NCI-H2227 (cell line): ENCODE data around the gene RGS3.

ENCODE experiments used
- DNase-seq: peaks from one replicate; lab custom pipeline; 2025; ENCODE audit not compliant: unreplicated experiment; lab: John Stamatoyannopoulos, UW

The RGS3 gene

DNA sequence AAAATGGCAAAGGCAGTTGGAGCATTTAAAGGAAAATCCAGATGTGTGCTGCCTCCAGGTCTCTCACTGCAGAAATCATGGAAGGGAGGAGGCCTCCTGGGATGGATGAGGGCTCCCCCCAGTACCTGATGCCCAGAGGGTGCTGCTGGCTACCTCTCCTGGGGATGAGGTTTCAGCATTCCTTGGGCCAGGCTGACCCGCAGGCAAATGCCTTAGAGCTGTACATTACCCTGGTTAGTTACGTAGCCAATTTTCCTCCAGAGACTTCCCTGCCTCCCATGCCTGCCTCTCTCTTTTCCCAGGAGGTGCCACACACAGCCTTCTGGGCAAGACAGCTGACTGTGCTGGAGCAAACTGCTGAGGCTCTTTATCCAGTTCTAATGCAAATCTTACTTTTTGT lies 65.3 kb downstream of the RGS3 start:
- no peak for DNase-seq

DNA sequence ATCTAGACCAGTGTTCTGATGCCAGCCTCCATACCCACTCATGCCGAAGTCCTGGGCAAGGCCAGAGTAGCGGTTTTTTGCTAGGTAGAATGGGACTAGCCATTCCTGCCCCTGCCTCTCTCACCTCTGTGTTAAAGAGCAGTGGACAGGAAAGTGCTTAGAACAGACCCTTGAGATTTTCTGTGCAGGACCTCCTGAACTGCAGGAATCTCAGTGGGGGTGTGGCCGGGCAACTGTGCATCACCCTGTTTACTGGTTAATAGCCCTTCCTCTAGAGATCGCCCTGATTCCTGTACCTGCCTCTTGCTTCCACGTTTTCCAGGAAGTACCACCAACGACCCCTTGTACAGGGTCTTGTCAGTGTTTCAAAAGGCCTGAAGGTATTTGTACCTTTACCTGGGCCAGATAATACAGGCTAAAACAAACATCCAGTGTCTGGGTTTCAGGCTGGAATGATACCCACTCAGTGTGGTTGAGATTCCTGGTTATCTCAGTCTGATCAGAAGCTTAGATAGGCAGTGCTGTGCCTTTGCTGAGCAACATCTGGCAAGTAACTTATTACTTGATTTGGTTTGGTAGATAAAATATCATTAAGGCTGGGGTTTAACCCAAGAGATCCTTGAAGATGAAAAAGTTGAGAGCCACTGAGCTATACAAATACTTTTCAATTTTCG lies 65.9 kb downstream of the RGS3 start:
- DNase-seq, result no peak

DNA sequence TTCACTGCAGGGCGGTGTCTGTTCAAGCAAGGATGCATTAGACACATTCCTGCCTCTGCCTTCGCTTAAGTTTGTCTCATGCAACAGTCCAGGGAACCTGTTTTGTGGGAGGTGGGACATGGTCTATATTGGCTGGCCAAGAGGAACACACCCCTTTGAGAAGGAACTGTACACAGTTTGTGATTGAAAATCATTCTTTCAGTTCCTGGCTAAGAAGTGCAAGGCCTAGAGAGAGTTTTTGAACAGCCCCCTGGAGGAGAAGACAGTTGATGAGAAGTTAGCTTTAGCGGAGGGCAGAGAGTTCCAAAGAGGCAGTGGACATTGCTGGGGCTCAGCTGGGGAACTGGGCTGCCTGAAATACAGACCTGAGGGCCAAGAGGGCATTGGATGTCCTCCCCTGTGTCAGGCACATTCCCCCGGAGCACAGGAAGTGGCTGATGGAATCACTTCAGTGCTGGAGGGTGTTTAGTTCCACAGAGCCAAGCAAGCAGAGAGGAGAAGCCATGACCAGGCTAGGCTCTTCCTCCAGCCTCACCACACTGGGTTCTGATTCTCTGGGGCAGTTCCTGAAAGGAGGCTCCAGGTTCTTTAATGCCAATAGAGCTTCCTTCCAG lies 66.6 kb downstream of the RGS3 start:
- no peak for DNase-seq

DNA sequence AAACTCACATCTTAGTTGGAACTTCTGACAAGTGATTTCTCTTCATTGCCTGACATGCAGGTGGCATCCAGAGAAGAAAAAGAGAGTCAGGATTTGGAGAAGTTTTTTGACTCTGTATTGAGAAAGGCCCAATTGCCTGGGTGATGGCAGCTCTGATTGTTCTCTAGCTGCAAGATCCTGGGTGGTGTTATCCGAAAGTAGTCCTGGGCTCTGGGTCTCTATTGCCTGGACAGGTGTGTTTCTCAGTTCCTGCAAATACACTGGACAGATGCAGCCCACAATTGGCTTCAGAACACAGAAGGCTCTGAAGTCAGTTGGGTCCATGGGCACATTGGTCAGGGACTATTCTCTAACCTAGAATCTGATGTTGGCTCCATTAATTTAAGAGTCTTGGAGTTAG lies 67.4 kb downstream of the RGS3 start:
- DNase-seq, result no peak

DNA sequence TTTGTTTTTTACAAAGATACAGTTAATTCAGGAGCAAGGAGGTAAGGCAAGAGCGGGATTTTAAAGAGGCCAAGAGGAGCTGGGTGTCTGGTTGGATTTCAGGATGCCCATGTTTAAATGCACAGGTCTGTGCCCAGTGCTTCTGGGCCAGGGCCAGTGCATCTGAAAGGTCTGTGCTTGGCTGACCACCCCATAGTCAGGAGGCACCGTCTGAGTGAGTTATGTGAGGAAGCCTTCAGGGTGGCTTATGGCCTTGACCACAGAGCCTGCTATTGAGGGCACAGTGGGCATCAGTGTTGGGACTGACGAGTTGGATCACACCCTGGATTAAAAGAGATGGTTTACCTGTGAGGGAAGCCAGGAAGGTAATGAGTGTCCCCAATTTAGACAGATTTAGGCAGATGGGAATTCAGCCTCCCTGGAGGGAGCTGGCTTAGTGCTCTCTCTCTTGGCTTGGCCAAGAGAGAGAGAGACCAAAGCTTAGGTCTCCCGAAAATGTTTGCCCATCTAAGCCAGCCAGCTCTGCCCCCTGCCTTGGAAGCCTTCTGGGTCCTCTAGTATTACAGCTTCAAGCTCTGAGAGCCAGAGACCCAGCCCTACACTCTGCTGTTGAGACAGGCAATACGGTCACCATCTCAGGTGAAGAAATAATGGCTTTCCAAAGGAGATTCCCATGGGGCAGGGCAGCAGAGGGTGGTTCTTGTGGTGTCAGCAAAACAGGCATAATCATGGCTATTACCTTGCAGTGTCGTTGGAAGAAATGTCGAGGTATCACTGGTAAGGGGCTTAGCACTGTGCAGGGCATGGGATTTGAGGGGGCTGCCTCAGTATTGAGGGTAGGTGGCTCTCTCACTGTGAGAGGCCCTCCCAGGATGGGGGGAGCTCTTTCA lies 68.6 kb downstream of the RGS3 start:
- DNase-seq, result no peak

DNA sequence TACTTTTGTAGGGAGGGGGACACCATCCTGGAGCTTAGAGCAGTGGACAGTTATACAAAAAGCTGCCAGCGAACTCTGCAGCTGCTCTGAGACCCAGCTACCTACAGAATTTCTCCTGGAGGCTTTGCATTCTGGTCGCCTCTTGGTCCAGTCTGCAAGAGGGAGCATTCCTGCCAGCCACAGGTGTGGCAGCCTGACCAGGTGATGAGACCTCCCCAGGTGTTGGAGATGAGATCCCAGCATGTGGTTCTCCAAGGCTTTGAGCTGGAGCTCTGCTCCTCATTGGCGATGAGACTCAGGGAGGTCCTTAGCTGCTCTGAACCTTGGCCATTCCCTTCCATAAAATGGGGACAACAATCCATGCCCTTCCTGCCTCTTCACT lies 69.3 kb downstream of the RGS3 start:
- DNase-seq, result no peak

DNA sequence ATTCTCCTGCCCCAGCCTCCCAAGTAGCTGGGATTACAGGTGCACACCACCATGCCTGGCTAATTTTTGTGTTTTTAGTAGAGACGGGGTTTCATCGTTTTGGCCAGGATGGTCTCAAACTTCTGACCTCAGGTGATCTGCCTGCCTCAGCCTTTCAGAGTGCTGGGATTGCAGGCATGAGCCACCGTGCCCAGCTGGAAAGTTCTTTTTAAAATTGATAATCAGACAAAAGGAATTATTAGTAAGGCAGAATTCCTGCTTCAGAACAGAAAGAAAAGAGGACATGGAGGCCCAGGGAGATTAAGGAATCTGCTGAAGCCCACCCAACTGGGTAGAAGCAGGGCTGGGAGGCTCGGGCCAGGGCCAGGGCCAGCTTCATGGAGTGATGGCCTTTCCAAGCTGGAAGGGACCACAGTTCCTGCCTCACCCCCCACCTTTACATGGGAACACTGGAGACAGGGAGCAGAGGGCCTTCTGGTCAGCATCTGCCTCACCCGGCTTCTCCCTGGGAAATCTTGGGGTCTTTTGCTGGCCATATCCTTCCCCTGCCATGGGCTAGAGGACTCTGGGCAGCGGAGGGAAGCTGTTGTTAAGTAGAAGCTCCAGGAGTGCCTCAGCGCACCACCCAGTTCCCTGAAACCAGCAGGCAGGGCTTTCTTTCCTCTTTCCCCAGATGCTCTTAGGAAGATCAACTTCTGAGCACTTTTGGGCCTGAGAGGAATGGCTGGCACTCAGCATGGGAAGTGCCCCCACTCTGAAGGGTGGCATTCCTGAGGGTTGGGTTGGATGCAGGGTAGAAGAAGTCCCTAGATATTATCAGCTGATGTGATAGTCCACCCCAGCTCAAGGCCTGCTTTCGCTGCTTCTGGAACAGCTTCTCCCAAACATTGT lies 70.1 kb downstream of the RGS3 start:
- DNase-seq, result no peak

DNA sequence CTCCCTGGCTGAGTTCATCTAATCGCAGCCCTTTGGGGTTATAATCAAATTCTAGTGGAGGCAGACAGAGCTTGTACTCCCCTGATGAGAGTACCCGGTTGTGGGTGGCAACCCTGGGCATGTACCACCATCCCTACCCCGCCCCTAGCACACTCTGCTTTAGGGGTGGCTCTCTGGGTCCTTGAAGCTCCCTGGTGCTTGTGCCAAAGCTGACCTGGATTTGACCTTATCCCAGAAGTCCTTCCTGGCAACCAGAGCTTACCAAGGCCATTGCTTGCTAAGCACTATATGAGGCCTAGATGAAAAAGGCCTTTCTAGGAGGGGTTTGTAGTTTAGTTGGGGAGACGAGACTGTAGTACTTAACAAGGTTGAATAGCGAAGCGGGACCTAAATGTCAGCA lies 72.2 kb downstream of the RGS3 start:
- no peak for DNase-seq

DNA sequence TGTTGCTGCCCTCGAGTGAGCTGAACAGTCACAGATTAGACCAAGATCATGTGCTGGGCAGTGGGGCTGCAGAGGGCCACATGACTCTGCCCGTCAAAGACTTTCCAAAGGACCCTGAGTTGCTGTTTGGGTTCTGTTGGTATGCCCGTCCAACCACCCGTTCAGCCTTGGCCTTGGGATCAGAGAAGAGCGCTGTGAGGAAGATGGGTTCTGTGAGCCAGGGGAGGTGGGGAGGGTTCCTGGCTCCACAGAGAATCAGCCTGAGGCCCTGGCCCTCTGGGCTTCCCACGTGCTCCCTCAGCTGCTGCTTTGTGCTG lies 72.6 kb downstream of the RGS3 start:
- no peak for DNase-seq

DNA sequence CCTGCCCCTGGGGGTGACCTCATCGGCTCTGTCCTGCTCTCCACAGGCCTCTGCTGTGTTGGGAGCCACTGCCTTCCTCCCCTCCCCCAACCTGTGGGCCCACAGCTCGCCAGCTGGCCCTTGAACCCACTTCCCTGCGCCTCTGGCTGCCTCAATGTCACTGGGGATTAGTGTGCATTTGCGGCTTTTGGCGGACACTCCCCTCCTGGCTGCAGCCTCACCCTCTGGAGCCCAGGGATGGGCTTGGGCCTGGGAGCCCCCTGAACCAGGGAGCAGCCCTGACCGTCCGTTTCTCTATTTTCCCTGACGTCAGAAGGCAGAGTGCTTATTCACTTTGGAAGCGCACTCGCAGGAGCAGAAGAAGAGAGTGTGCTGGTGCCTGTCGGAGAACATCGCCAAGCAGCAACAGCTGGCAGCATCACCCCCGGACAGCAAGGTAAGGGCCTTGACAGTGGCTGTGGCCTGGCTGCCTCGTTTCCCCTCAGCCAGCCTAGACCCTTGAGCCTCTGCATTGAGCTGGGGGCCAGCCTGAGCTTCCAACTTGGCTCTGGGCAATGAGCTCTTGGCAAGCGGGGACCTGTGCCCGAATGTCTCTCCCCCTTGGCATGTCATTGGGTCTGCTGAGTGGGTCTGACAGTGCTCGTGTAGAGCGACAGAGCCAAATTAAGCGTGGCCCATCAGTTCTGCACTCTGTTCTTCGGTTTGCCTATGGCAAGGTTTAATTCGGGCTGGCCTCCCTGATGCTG lies 73.1 kb downstream of the RGS3 start:
- no peak for DNase-seq

DNA sequence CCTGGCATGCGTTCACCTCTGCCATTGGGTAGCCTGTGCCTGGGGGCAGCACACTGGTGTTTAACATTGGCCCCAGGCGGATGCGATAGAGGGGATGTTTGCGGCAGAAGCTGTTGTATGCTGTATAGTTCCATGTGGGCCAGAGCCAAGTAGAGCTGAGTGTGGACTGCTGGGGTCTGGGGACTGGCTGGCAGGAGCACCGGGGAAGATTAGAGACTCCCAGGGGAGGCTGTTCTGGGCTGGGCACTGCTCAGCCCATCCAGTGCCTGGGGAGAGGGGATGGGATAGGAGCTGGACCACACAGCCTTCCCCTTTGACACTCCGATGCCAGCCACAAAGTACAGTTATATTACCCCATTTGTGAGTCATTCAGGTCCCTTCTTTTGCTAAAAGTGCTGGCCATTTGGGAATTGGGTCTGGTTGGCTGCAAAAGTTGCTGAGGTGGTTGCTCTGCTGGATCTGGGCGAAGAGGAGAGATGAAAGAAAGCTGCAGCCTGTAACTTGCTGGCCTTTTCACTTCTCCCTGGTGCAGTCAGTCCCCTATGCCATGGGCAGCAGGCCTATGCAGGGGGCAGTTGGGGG lies 73.8 kb downstream of the RGS3 start:
- no peak for DNase-seq

DNA sequence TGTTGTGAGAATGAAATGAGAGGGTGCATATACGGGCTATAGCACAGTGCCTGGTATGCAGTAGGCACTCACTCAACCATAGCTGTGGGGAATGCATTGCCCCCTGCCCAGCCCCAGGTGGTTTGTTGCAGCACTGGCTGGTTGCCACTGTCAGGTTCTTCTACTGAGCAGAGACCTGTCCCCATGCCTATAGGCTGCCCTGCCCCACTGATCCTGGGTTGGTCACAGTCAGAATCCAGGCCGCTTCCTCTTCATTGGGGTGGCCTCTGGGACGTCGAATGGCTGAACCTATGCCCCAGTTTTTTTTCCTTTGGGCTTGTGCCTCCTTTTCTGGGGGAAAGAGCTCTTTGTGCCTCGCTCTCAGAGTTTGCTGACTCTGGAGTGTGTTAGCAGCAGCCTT lies 74.6 kb downstream of the RGS3 start:
- DNase-seq, result no peak

DNA sequence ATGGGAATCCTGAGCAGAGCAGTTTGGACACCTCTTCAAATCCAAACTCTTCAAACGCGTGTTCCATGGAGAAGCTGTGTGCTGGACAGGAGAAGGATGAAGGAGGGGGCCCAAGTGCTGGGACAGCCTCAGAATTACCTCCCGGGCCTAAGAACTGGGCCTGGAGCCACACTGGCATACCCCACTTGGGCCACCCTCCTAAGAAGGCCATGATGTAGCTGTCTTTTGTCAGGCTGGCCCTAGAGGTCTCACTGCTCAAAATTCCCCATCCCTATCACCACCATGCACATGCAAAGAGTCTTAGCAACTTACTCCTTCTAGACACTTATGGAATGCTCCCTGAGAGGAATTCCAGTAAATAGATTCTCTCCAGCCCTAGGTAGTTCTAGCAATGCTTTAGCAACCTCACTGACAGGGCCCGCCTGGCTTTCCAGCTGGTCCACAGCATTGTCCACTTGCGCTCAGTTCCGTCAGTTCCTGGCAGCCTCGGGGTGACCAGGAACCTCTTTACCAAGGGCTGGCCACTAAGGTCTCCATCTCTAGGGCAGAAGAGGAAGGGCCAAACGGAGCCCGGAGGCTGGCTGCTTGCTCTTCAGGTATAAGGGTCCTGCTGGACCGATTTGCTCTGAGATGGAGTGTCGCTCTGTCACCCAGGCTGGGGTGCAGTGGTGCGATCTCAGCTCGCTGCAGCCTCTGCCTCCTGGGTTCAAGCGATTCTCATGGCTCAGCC lies 75.3 kb downstream of the RGS3 start:
- DNase-seq, result no peak

DNA sequence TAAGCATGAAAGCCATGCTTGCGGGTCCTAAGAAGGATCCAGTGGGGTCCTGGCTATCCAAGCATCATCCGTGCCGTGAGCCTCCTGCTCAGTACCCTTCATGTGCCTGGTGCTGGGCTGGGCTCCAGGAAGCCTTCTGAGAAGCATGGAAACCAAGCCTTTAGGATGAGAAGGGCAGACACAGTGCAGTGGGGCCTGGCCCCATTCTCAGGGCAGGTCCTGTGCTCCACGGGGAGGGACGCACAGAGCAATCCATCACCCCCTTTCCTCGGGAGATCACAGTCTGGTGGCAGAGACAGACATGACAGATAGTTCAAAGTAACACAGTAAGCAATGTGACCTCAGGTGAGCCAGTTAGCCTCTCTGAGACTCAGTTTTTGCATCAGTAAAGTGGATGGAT lies 76.9 kb downstream of the RGS3 start:
- DNase-seq, result no peak

DNA sequence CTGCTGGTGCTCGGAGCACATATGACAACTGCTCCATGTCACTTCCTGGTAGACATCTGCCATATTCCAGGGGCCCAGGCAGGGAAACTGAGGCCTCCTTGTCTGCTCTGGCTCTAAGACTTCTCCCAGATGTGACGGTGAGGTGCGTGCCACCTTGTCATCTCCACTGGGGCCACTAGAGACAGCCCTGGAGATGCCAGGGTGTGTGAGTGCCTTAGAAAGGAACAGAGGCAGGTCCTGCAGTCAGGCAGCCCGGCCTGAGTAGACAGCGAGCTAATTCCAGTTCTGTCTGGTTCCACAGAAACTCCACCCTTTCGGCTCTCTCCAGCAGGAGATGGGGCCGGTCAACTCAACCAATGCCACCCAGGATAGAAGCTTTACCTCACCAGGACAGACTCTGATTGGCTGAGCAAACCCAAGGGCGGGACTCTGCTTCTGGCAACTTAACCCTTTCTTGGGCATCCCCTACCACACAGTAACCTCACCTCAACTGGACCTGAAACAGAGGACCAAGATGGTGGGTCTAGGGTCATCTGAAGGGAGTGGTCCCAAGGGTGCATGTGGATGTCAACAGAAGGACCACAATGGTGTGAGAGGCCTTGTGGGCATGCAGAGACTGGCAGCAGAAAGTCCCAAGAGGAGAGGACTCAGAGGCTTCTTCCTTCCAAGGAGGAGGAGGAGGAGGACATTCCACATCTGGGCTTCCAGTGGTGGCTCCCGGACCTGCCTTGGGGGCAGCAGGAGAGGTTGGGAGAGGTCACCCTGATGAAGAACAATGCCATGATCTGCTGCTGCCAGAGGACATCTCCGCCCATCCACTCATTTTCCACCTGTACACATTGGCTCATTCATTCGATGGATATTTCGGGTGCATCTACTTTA lies 77.7 kb downstream of the RGS3 start:
- DNase-seq, result peak; percentile 55

DNA sequence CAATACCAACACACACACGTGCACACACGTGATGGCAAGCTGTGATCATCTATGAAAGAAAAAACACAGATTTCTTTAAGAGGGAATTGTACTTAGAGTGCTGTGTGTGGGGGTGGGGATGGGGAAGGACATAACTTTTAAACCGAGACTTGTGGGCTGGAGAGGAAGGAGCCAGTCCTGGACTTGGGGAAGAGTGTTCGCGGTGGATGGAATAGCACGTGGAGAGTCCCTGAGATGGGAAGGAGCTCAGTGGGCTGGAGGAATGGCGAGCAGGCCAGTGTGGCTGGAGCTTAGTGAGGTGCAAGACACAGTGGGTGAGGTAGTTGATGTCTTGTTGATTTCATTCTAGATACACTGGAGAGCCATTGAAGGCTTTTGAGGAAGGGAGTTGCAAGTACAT lies 78.5 kb downstream of the RGS3 start:
- DNase-seq, result no peak

DNA sequence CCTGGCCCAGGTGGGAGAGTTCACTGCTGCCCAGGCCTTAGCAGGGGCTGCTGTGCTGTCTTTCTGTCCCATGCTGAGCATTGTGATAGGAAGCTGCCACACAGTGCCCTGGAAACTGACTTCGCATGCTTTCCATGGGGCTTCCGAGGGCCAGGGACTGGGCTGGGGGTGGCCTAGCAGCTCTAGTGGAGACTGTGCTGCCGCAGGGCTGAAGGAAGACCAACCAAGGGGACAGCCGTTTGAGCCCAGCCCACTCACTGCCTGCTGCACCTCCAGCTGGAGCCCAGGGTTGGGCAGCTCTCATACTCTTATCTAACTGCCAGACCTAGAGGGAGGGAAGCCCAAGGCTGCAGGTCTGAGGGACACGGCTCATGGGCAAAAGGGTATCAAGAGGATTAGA lies 79.2 kb downstream of the RGS3 start:
- DNase-seq, result peak; percentile 7

DNA sequence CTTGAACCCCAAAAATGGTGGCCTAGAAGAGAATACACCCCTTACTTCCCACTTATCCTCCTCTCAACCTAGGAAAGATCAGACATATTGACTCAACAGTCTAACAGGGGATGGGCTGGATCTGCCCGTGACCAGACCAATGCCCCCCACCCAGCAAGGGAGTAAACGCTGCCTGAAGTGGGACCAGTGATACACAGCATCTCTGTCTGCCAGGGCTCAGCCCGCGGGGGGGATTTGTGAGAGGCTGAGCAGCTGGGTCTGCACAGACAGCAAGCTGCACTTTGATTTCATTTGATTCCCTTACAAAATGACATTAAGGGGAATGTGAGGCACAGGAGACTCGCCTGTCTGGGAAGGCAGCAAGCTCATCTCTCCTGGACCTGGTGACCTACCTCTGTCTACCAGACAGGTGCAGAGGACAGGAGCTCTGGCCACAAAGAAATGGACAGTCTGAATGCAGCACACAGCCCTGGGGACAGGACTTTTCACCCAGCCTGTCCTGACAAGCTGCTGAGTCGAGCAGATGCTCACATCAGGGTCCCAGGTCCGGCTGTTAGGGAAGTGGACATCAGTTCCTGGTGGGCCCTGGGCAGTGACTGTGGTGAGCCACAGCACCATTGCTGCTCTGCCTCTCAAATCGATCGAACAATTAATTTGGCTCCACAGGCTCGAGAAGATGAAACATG lies 79.9 kb downstream of the RGS3 start:
- peak; percentile 43 for DNase-seq
